ENCODE data around the gene SUPV3L1. TPM values are rescaled to one million over a fixed set of nuclear protein-coding genes. Genes with fewer than 3 reads are reported as not detected.

Gene SUPV3L1
- total and polyA plus RNA-seq, 4 donors: 14.1 to 21.7 (median 17.5) TPM

DNA sequence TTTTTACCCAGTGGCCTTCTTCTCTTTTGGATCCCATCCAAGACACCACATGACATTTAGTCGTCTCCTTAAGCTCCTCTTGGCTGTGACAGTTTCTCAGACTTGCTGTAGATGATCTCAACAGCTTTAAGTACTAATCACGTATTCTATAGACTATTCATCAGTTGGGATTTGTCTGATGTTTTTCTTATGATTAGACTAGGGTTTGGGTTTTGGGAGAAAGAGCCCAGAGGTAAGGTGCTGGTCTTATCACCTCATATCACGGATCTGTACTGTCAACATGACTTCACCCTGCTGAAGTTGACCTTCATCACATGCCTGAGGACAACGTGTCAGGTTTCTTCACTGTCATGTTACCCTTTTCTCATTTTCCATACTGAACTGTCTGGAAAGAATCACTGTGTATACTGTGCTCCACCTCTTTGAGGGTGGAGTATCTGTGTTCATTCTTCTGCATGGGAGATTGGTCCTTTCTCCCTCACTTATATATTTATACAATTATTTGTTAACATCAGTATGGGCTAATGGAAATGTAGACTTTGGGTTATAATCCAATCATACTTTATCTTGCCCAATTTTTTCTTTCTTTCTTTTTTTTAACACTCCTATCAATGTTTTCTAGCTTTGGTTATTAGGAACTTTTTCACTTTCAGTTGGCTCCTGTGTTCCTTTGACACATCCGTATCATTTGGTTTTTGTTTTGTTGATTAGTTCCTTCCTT lies 33.7 kb downstream of the SUPV3L1 start:
- Histone ChIP-seq H3K36me3 (ENCODE audit: control insufficient read depth in 4 of 4, insufficient read depth in 3 of 4, low read depth in 1 of 4, low read length in 3 of 4) (peaks cover 0 to 6% (median 2%) of the 10 kb centered on the region in 4 donors), H3K9ac (ENCODE audit: low read depth in 1 of 2, low read length in 2 of 2) (no peak overlapping the region), H3K27ac (ENCODE audit: low read depth in 1 of 2, low read length in 2 of 2) (no peak overlapping the region), H3K27me3 (ENCODE audit: control insufficient read depth in 4 of 4, insufficient read depth in 4 of 4, low read length in 3 of 4) (no peaks in the 10 kb centered on the region), H3K9me3 (ENCODE audit: control insufficient read depth in 4 of 4, low read length in 3 of 4) (peaks cover 0 to 1% (median 0%) of the 10 kb centered on the region in 4 donors), H3K4me3 (ENCODE audit: low read depth in 1 of 3, low read length in 3 of 3) (no peak overlapping the region), H3K4me1 (ENCODE audit: control insufficient read depth in 4 of 4, insufficient read depth in 4 of 4, low read length in 3 of 4) (no peaks in the 10 kb centered on the region)
- DNase-seq (ENCODE audit: low spot score): no peak
- WGBS: 48% methylated on average over 5 of the region's 5 CpGs
- TF ChIP-seq YY1 (IDR thresholded peaks at IDR 0.05): no peak
- no peak for TF ChIP-seq HNF4G (IDR thresholded peaks at IDR 0.05)
- TF ChIP-seq SP1 (IDR thresholded peaks at IDR 0.05): no peak
- no peak for TF ChIP-seq FOXA2 (IDR thresholded peaks at IDR 0.05)
- TF ChIP-seq HNF4A (conservative IDR thresholded peaks at IDR 0.05): no peak
- TF ChIP-seq, protein P1, sequence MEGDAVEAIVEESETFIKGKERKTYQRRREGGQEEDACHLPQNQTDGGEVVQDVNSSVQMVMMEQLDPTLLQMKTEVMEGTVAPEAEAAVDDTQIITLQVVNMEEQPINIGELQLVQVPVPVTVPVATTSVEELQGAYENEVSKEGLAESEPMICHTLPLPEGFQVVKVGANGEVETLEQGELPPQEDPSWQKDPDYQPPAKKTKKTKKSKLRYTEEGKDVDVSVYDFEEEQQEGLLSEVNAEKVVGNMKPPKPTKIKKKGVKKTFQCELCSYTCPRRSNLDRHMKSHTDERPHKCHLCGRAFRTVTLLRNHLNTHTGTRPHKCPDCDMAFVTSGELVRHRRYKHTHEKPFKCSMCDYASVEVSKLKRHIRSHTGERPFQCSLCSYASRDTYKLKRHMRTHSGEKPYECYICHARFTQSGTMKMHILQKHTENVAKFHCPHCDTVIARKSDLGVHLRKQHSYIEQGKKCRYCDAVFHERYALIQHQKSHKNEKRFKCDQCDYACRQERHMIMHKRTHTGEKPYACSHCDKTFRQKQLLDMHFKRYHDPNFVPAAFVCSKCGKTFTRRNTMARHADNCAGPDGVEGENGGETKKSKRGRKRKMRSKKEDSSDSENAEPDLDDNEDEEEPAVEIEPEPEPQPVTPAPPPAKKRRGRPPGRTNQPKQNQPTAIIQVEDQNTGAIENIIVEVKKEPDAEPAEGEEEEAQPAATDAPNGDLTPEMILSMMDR (IDR thresholded peaks at IDR 0.05; ENCODE audit: low read depth, low read length, missing input control): no peak
- TF ChIP-seq FOXA1 (IDR thresholded peaks at IDR 0.05): no peak
- TF ChIP-seq, protein P2, sequence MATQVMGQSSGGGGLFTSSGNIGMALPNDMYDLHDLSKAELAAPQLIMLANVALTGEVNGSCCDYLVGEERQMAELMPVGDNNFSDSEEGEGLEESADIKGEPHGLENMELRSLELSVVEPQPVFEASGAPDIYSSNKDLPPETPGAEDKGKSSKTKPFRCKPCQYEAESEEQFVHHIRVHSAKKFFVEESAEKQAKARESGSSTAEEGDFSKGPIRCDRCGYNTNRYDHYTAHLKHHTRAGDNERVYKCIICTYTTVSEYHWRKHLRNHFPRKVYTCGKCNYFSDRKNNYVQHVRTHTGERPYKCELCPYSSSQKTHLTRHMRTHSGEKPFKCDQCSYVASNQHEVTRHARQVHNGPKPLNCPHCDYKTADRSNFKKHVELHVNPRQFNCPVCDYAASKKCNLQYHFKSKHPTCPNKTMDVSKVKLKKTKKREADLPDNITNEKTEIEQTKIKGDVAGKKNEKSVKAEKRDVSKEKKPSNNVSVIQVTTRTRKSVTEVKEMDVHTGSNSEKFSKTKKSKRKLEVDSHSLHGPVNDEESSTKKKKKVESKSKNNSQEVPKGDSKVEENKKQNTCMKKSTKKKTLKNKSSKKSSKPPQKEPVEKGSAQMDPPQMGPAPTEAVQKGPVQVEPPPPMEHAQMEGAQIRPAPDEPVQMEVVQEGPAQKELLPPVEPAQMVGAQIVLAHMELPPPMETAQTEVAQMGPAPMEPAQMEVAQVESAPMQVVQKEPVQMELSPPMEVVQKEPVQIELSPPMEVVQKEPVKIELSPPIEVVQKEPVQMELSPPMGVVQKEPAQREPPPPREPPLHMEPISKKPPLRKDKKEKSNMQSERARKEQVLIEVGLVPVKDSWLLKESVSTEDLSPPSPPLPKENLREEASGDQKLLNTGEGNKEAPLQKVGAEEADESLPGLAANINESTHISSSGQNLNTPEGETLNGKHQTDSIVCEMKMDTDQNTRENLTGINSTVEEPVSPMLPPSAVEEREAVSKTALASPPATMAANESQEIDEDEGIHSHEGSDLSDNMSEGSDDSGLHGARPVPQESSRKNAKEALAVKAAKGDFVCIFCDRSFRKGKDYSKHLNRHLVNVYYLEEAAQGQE (IDR thresholded peaks at IDR 0.05): no peak
- TF ChIP-seq, protein P3, sequence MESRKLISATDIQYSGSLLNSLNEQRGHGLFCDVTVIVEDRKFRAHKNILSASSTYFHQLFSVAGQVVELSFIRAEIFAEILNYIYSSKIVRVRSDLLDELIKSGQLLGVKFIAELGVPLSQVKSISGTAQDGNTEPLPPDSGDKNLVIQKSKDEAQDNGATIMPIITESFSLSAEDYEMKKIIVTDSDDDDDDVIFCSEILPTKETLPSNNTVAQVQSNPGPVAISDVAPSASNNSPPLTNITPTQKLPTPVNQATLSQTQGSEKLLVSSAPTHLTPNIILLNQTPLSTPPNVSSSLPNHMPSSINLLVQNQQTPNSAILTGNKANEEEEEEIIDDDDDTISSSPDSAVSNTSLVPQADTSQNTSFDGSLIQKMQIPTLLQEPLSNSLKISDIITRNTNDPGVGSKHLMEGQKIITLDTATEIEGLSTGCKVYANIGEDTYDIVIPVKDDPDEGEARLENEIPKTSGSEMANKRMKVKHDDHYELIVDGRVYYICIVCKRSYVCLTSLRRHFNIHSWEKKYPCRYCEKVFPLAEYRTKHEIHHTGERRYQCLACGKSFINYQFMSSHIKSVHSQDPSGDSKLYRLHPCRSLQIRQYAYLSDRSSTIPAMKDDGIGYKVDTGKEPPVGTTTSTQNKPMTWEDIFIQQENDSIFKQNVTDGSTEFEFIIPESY (IDR thresholded peaks at IDR 0.05): no peak
- TF ChIP-seq GABPA (IDR thresholded peaks at IDR 0.05 in 1 of 2, conservative IDR thresholded peaks at IDR 0.05 in 1 of 2): no peak
- TF ChIP-seq, protein P4, sequence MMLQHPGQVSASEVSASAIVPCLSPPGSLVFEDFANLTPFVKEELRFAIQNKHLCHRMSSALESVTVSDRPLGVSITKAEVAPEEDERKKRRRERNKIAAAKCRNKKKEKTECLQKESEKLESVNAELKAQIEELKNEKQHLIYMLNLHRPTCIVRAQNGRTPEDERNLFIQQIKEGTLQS (IDR thresholded peaks at IDR 0.05): no peak
- no peak for TF ChIP-seq TAF1 (conservative IDR thresholded peaks at IDR 0.05)
- TF ChIP-seq RAD21 (IDR thresholded peaks at IDR 0.05): no peak
- TF ChIP-seq EGR1 (IDR thresholded peaks at IDR 0.05; ENCODE audit: low read depth in 2 of 2): no peak

DNA sequence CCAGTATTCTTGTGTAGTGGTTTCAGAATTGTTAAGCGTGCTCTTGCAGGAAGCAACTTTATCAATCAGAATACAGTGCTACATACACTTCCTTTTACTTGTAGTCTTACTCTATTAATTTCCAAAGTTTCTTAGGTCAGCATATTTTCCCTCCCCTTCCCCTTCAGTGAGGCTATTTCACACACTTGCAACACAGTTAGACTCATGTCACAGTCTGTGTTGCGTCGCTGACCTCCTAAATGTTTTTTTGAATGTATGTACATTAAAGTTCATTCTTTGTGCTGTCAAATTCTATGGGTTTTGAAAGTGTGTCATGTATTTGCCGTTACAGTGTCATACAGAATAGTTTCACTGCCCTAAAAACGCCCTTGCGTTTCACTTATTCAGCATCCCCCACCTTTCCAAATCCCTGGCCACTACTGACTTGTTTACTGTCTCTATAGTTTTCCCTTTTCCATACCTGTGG lies 34.7 kb downstream of the SUPV3L1 start:
- H3K27ac ChIP-seq (ENCODE audit: low read depth in 1 of 2, low read length in 2 of 2): no peak overlapping the region
- WGBS: 91% methylated on average over 6 of the region's 6 CpGs
- TF ChIP-seq, protein P3 (IDR thresholded peaks at IDR 0.05): no peak
- TF ChIP-seq, protein P1 (IDR thresholded peaks at IDR 0.05; ENCODE audit: low read depth, low read length, missing input control): no peak
- TF ChIP-seq SP1 (IDR thresholded peaks at IDR 0.05) (no peak), RAD21 (IDR thresholded peaks at IDR 0.05) (no peak), HNF4G (IDR thresholded peaks at IDR 0.05) (no peak), NR2F2 (IDR thresholded peaks at IDR 0.05) (no peak), RXRA (IDR thresholded peaks at IDR 0.05) (no peak)

More for the DNA sequence above, 34.7 kb downstream of the SUPV3L1 start:
- H3K9ac ChIP-seq (ENCODE audit: low read depth in 1 of 2, low read length in 2 of 2): no peak overlapping the region
- H3K36me3 ChIP-seq (ENCODE audit: control insufficient read depth in 4 of 4, insufficient read depth in 3 of 4, low read depth in 1 of 4, low read length in 3 of 4): no peaks in the 10 kb centered on the region
- no peak for DNase-seq (ENCODE audit: low spot score)
- H3K27me3 ChIP-seq (ENCODE audit: control insufficient read depth in 4 of 4, insufficient read depth in 4 of 4, low read length in 3 of 4): no peaks in the 10 kb centered on the region
- H3K9me3 ChIP-seq (ENCODE audit: control insufficient read depth in 4 of 4, low read length in 3 of 4): peaks cover 0 to 1% (median 0%) of the 10 kb centered on the region in 4 donors
- H3K4me3 ChIP-seq (ENCODE audit: low read depth in 1 of 3, low read length in 3 of 3): no peak overlapping the region
- H3K4me1 ChIP-seq (ENCODE audit: control insufficient read depth in 4 of 4, insufficient read depth in 4 of 4, low read length in 3 of 4): no peaks in the 10 kb centered on the region
